ENCODE data around the gene CCNH.

DNA sequence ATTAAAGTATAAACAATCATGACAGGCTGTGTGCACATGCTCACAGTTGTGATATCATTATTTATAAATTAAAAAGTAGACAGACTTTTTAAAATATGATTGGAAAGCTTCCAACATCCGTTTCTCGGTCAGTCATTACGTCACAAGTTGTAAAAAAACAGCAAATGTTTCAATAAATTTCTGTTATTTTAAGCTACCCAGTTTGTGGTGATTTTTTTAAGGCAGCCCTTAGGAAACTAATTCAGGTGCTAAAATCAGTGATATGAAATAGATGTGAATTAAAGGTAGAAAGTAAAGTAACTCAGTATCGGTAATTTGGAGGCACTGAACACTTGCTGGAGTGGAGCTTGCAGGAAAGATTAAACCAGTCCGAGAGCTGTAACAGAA is 1.2 kb downstream of the CCNH start:
- TF ChIP-seq SUZ12 (IDR thresholded peaks at IDR 0.05; ENCODE audit: extremely low read depth, insufficient read depth, insufficient read length): no peak
- no peak for TF ChIP-seq ZNF274 (IDR thresholded peaks at IDR 0.05; ENCODE audit: low read depth, low read length)
- TF ChIP-seq YY1 (IDR thresholded peaks at IDR 0.05; ENCODE audit: insufficient read depth, insufficient read length): no peak

Data from NT2/D1 (cell line).